ENCODE measurements around the gene POM121C. TPM values are rescaled to one million over a fixed set of nuclear protein-coding genes. Genes with fewer than 3 reads are reported as not detected.
"Not testable (repeated sequence)": the region's sequence is repeated elsewhere in the genome, so short reads cannot be mapped to it uniquely, and the experiment has no call there.

The POM121C gene
- 10 to 100 TPM; 15.5 to 29.1 (median 25.1) TPM for total RNA-seq

- peak; percentile 97 for DNase-seq (ENCODE audit: extremely low spot score)
- peak within 1 kb of the TSS; percentile 68 to 86 (median 76) for H3K4me3 ChIP-seq
- H3K9me3 ChIP-seq; H3K36me3 ChIP-seq; intact Hi-C loops (cut with DNase I); H3K27me3 ChIP-seq: not testable (repeated sequence)
- peak within 1 kb of the TSS; percentile 90 to 93 (median 92) for H3K27ac ChIP-seq (replicated peaks in 1 of 4)
- peak; percentile 89 to 91 for TF ChIP-seq POLR2AphosphoS5 (IDR thresholded peaks at IDR 0.05)
- peak; percentile 35 for TF ChIP-seq POLR2A (IDR thresholded peaks at IDR 0.05; ENCODE audit: low read depth)
- 2% methylated on average over 20 of the region's 49 CpGs for WGBS
- H3K4me1 ChIP-seq, result peaks cover 3 to 13% (median 8%) of the 10 kb centered on the region in 4 donors
Observed at GRCh38 chr7:75485979-75486643, at the start of gene POM121C. TSS of gene POM121C (minus strand) at chr7:75486299. CDS start at chr7:75441496, 44,803 bp downstream.

- H3K9me3 ChIP-seq, result no peaks in the 10 kb centered on the region
- peaks cover 13 to 48% (median 43%) of the 10 kb centered on the region in 4 donors for H3K36me3 ChIP-seq
- no peak for DNase-seq (ENCODE audit: extremely low spot score)
- no peaks in the 10 kb centered on the region for H3K4me1 ChIP-seq
- intact Hi-C loops (cut with DNase I), result no loop called here
- H3K4me3 ChIP-seq, result no peak overlapping the region
- H3K27ac ChIP-seq (replicated peaks in 1 of 4), result no peak overlapping the region
- no peaks in the 10 kb centered on the region for H3K27me3 ChIP-seq
- 55% methylated on average over 8 of the region's 8 CpGs for WGBS
- TF ChIP-seq POLR2A (IDR thresholded peaks at IDR 0.05; ENCODE audit: low read depth) (no peak), CTCF (IDR thresholded peaks at IDR 0.05) (no peak), POLR2AphosphoS5 (IDR thresholded peaks at IDR 0.05) (no peak), EP300 (IDR thresholded peaks at IDR 0.05) (no peak)
Observed at GRCh38 chr7:75534727-75535307, 48.7 kb upstream of the POM121C start.

- WGBS, result 93% methylated on average over 6 of the region's 6 CpGs
- Histone ChIP-seq H3K4me3 (no peak overlapping the region), H3K9me3 (no peaks in the 10 kb centered on the region), H3K4me1 (no peaks in the 10 kb centered on the region), H3K27ac (replicated peaks in 1 of 4) (no peak overlapping the region), H3K27me3 (no peaks in the 10 kb centered on the region), H3K36me3 (peaks cover 13 to 39% (median 35%) of the 10 kb centered on the region in 4 donors)
- TF ChIP-seq POLR2AphosphoS5 (IDR thresholded peaks at IDR 0.05) (no peak), POLR2A (IDR thresholded peaks at IDR 0.05; ENCODE audit: low read depth) (no peak), EP300 (IDR thresholded peaks at IDR 0.05) (no peak), CTCF (IDR thresholded peaks at IDR 0.05) (no peak)
- no peak for DNase-seq (ENCODE audit: extremely low spot score)
- intact Hi-C loops (cut with DNase I), result no loop called here
Observed at GRCh38 chr7:75533926-75534325, 47.8 kb upstream of the POM121C start.

- 98% methylated on average over 4 of the region's 4 CpGs for WGBS
- H3K4me1 ChIP-seq, result peaks cover 0 to 6% (median 5%) of the 10 kb centered on the region in 4 donors
- no peaks in the 10 kb centered on the region for H3K27me3 ChIP-seq
- TF ChIP-seq CTCF (IDR thresholded peaks at IDR 0.05), result no peak
- peaks cover 13 to 28% (median 23%) of the 10 kb centered on the region in 4 donors for H3K36me3 ChIP-seq
- intact Hi-C loops (cut with DNase I), result no loop called here
- DNase-seq (ENCODE audit: extremely low spot score), result no peak
- H3K9me3 ChIP-seq, result no peaks in the 10 kb centered on the region
- no peak overlapping the region for H3K4me3 ChIP-seq
- H3K27ac ChIP-seq (replicated peaks in 1 of 4), result no peak overlapping the region
Observed at GRCh38 chr7:75532639-75533038, 46.5 kb upstream of the POM121C start.

- H3K9me3 ChIP-seq, result no peaks in the 10 kb centered on the region
- no peak for DNase-seq (ENCODE audit: extremely low spot score)
- TF ChIP-seq POLR2AphosphoS5 (IDR thresholded peaks at IDR 0.05) (no peak), EP300 (IDR thresholded peaks at IDR 0.05) (no peak), POLR2A (IDR thresholded peaks at IDR 0.05; ENCODE audit: low read depth) (no peak), CTCF (IDR thresholded peaks at IDR 0.05) (no peak)
- no peak overlapping the region for H3K27ac ChIP-seq (replicated peaks in 1 of 4)
- H3K4me1 ChIP-seq, result peaks cover 7 to 16% (median 14%) of the 10 kb centered on the region in 4 donors
- no peaks in the 10 kb centered on the region for H3K27me3 ChIP-seq
- 65% methylated on average over 6 of the region's 6 CpGs for WGBS
- intact Hi-C loops (cut with DNase I), result no loop called here
- peaks cover 3 to 16% (median 11%) of the 10 kb centered on the region in 4 donors for H3K36me3 ChIP-seq
- H3K4me3 ChIP-seq, result no peak overlapping the region
Observed at GRCh38 chr7:75531359-75531821, 45.3 kb upstream of the POM121C start.

- peak overlapping the region; percentile 86 to 93 (median 88) for H3K27ac ChIP-seq (replicated peaks in 1 of 4)
- H3K9me3 ChIP-seq; intact Hi-C loops (cut with DNase I); H3K27me3 ChIP-seq; DNase-seq (ENCODE audit: extremely low spot score): not testable (repeated sequence)
- peaks cover 14 to 25% (median 22%) of the 10 kb centered on the region in 4 donors for H3K4me1 ChIP-seq
- WGBS, result 1% methylated on average over 14 of the region's 37 CpGs
- H3K4me3 ChIP-seq, result peak overlapping the region; percentile 71 to 96 (median 90)
- H3K36me3 ChIP-seq, result peaks cover 13 to 37% (median 31%) of the 10 kb centered on the region in 4 donors
Observed at GRCh38 chr7:75527224-75527722, 41.2 kb upstream of the POM121C start.

GRCh38 chr7:75521727-75522126, 35.6 kb upstream of the POM121C start:
- H3K9me3 ChIP-seq; H3K4me3 ChIP-seq; intact Hi-C loops (cut with DNase I); H3K27me3 ChIP-seq; DNase-seq (ENCODE audit: extremely low spot score); H3K27ac ChIP-seq (replicated peaks in 1 of 4): not testable (repeated sequence)
- Histone ChIP-seq H3K36me3 (peaks cover 13 to 64% (median 40%) of the 10 kb centered on the region in 4 donors), H3K4me1 (peaks cover 10 to 12% (median 12%) of the 10 kb centered on the region in 4 donors)

Measured in esophagus muscularis mucosa (tissue), 4 donors.